ENCODE results near the gene MOV10L1.

- TF ChIP-seq CTCF (IDR thresholded peaks at IDR 0.05; ENCODE audit: low read depth, low read length) (no peak), EZH2phosphoT487 (IDR thresholded peaks at IDR 0.05; ENCODE audit: low read depth) (no peak)
Measured at GRCh38 chr22:50084080-50084477, 5.7 kb upstream of the MOV10L1 start.
